Gastroesophageal sphincter (tissue), 3 donors: ENCODE results near the gene PARP6.

Experiments used
- CTCF ChIP-seq, 4 experiments: fragments of 200-600 bp in 2 of 4; fragments of 450-650 bp in 2 of 4; sonication (generic) in 1 of 4; IDR thresholded peaks; one replicate each; pipeline ENCODE4 v1.5.1; 2017 to 2019; ENCODE audit warnings: antibody characterized with exemption in 4 of 4, mild to moderate bottlenecking in 2 of 4, moderate library complexity in 2 of 4
- EP300 ChIP-seq: sonication (generic); formaldehyde crosslinking; IDR thresholded peaks from one replicate; pipeline ENCODE4 v1.6.1; 2017; ENCODE audit warnings: antibody characterized with exemption, mild to moderate bottlenecking
- POLR2A ChIP-seq, 2 donors: fragments of 450-650 bp; IDR thresholded peaks; one replicate each; pipeline ENCODE4 v1.6.1; 2017; ENCODE audit warnings: antibody characterized with exemption in 2 of 2, mild to moderate bottlenecking in 2 of 2, moderate library complexity in 1 of 2
- POLR2AphosphoS5 ChIP-seq: sonication (generic); formaldehyde crosslinking; IDR thresholded peaks from one replicate; pipeline ENCODE4 v1.6.1; 2017; ENCODE audit warnings: antibody characterized with exemption

DNA sequence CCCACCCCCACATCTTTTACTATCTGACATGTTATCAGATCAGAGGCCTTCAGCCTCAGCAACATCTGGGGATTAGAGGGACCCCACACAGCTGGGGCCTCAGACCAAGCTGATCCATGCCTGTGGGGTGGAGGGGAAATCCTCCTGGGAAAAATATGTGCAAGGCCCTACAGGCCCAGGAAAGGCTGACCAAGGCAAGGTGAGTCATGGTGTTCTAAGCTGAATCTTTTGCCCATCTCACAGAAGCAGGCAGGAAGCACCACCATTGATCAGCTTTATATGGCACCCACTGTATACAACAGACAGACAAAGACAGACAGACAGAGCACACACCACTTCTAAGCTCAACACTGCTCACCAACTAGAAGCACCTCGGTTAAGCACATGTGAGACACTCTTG, 12.4 kb upstream of the PARP6 start:
- TF ChIP-seq EP300 = no peak
- TF ChIP-seq CTCF (IDR thresholded peaks at IDR 0.05) = no peak
- TF ChIP-seq POLR2A (IDR thresholded peaks at IDR 0.05) = no peak
- TF ChIP-seq POLR2AphosphoS5 = no peak
